Fibroblast of lung (primary cell): ENCODE data around the gene PPFIA2.

ENCODE experiments used
- CTCF ChIP-seq, 2 donors: IDR thresholded peaks in 1 of 2; conservative IDR thresholded peaks in 1 of 2; 1 replicate in 1 of 2; 2 replicates in 1 of 2; pipeline ENCODE4 v1.5.1; 2011 to 2012; ENCODE audit warnings: low read length in 2 of 2, control low read depth in 1 of 2, inconsistent platforms in 1 of 2, low read depth in 1 of 2, mild to moderate bottlenecking in 1 of 2
- EZH2 ChIP-seq: IDR thresholded peaks from 2 replicates; pipeline ENCODE4 v1.5.1; 2012; ENCODE audit warnings: low read length, control low read depth, mild to moderate bottlenecking; ENCODE audit errors: missing control alignments

GRCh38 chr12:81572411-81572810, 186.7 kb downstream of the PPFIA2 start:
- TF ChIP-seq CTCF (conservative IDR thresholded peaks at IDR 0.05 in 1 of 2, IDR thresholded peaks at IDR 0.05 in 1 of 2; ENCODE audit: low read depth in 1 of 2, low read length in 2 of 2) (no peak), EZH2 (no peak)
